HG02938 (cell line): ENCODE measurements around the gene PIGS.
"Not testable (repeated sequence)": the region's sequence is repeated elsewhere in the genome, so short reads cannot be mapped to it uniquely, and the experiment has no call there.

ENCODE experiments used
- ATAC-seq: cut with Tn5 transposase; IDR thresholded peaks from one replicate; pipeline ENCODE4 v1.9.1; 2021; ENCODE audit warnings: mild to moderate bottlenecking, moderate library complexity; ENCODE audit not compliant: unreplicated experiment

Gene PIGS

DNA sequence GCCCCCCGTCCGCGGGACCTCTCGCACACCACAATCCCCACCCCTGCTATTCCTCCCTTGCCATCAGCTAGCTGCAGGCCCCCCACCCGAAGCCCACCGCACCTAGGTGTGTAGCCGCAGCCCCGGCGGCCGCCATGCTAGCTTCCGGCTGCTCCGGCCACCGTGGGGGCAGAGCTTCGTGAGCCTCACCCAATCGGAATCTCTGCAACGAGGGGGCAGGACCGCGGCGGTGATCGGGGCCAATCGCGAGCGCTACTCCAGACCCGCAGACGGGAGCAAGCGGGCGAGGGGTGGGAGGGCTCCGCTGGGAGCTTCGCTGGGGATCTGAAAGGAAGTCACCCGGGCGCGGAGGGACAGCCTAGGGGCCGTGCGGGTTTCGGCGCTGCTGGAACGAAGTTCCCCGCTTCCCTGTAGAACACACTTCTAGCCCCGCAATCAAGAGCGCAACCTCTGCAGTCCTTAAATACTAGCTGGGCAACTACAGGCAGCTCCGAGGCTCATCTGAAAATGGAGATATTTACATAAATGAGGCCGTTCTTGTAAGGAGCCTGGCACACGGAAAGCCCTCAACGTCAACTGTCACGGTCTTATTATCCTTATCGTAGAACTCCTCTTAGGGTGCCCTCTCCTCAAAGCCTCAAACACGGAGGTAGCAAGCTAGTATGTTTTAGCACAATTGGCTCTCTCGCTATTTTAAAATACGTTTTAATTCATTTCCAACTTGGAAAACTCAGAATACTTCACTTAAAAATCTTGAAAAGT is at the start of gene PIGS:
Gene PIGS (minus strand): TSS at position 164 of the 762 bp plus-strand sequence. CDS start 28 bp downstream, at position 136.
- peak; percentile 84 for ATAC-seq

DNA sequence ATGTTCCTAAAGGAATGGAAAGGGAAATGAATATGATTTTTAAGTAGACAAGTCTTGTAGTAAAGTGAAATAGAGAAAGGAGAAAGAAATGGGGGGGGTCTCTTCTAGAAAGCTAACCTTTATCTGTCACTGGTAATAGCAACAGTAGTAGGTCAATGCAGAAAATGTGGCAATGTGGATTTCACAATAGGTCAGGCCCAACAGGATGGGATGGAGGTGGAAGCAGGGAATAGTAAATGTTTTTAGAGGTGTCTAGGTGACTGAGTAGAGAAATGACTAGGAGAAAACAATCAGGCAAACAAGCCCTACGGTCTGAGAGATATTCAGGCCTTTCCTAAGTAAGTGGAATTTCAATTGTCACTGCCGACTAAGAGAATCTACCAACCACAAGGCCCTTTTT is 48.7 kb upstream of the PIGS start:
- ATAC-seq: no peak

DNA sequence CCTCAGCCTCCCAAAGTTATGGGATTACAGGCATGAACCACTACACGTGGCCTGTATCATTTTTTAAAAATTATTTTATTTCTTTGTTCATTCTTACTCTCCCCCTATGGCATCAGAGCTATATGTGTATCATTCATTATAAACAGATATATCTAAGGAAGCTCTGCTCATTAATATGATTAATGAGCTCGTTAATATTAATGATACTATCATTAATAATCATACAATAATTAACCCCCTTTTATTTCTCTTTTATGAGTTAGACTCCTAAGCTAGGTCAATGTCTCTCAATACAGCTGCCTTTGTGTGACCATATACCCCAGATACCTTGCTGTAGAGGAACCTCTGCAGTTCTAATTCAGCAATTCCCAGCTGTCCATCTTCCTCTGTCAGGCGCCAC is 47.1 kb upstream of the PIGS start:
- ATAC-seq: no peak

DNA sequence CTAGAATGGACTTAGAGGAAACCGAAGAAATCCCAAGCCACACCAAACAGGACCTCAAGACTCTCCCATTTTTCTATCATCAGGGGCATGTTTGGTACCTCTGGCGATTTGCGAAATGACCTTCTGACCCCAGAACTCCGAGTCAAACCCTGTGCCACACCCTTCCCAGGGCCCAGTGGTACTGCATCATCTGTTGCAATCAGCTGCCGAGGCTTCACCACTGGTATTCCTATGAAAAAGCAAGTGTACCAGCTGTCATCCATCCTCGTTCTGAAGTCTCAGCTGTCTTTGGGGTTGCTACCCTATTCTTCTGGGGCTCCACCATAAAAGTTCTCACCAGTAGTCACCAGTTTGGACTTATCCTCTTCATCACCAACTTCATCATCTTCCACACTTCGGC is 45.0 kb upstream of the PIGS start:
- ATAC-seq: no peak

DNA sequence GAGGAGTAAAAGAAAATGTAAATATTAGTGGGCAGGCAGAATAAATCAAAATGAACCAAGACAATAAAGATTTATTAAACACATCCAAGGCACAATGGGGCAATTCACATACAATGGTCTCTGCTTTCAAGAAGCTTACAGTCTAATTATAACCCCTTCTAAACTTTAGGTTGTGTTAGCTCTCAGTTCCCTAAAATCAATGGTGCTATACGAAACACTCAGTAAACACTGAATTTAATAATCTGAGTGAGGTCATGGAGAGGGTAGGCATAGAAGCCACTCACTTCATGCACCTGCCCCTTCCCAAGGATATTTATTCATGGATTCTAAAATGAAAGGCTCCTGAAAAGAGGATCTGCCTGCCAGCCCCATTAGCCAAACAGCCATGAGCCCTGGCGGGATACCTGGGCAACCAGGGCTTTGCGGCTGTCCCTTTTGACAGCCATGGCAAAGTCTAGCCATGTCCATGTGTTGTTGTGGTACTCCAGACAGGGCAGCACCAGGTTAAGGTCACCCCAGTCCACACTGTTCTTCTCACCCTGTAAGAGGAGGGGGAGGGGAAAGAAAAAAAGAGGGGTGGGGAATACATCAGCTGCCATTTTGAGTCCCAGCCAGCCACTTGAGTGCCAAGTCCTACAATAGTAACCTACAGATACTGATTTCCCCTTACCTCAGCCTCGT is 44.1 kb upstream of the PIGS start:
- no peak for ATAC-seq

DNA sequence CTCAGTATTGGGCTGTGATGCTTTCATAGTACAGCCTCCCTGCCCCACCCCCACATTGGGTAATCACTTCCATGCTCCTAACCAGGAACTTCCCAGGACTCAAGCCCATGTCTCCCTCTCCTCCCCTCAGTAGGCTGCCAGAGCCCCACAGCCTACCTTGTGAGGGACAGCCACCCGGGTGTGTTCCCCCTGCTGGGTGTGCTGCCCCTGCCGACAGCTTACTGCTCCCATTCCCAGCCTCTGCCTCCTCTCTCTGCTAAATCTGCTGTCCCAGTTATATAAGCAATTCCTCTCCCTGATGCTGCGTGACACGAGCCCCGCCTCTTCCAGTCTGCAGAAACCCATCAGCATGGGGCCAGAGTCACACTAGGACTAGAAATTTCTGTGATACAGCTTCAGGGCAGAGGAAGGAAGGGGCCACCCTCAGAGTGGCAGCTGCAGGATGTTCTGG is 42.6 kb upstream of the PIGS start, which contains the start of gene RSKR:
Gene RSKR (minus strand): TSS at position 255 of the 451 bp plus-strand sequence. CDS start 24 bp downstream, at position 231.
- ATAC-seq: no peak

DNA sequence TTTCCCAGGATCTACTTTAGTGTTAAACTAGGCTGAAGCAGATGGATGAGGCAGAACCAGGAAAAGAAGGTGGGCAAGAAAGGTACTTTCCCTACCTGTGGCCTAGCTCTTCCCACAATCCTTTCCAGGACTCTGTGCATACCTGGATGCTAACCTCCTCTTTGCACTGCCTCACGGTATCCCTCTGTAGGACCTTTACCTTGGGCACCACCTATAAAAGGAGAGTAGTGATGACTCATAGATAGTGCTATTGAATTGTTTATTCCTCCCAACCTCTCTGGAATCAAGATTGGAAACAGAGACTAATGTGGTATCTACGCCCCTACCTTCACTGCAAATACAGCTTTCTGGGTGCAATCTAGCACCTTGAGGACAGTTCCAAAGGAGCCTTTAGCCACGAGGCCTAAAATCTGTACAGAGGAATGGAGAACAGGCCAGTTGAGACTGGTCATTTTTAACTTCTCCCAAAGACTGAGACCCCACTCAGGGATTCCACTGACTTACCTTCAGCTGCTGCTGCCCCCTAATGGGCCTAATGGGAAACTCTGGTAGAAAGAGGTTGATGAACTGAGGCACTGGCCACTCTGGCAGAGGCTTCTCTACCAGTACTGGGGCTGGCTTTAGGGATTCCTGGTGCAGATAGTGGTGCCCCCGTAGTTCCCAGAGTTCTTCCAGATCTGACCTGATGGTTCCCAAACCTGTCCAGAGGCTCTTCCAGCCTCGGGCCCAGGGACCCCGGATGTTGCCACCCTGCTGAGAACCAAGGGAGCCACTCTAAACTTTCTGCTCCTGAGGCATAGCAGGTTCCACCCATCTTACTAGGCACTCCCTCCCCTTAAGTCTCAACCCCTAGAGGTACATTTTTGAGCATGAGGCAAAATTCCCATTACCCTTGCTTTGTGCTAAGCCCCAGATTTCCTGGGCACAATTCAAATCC is 41.9 kb upstream of the PIGS start:
- ATAC-seq: no peak

DNA sequence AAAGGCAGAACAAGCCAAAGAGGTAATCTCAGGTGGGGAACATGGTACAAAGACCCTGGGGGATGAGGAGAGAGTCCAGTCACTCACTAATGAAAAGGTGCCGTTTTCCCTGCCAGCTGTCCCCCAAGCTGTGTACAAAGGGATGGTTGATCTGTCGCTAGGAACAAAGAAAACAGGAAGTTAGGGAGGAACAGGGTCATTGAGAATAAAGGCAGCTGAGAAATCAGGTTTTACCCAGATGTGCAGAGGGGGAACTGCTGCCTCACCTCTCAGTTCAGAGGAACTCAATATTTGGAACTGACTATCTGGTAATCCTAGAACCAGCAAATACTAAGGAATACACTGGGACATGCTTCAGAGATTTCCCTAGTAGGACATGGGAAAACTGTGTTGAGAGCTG is 41.2 kb upstream of the PIGS start:
- ATAC-seq: no peak

DNA sequence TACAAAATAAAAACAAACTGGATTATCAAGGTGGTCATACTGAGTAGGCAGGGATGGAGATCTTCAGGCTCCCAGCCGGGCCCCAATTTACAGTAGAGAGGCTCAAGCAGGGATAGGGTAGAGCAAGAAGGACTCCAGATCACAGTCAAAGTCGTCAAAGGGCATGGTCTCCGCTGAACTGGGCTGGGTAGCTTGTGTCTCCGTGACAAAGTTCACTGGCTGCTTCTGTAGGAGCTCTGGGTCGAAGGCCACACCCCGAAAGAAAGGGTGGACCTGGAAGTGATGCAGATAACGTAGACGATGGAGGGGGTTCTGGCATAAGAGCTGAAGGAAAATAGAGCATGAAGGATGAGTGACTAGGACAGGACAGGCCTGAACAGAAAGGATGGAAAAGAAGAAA is 39.1 kb upstream of the PIGS start:
- no peak for ATAC-seq

DNA sequence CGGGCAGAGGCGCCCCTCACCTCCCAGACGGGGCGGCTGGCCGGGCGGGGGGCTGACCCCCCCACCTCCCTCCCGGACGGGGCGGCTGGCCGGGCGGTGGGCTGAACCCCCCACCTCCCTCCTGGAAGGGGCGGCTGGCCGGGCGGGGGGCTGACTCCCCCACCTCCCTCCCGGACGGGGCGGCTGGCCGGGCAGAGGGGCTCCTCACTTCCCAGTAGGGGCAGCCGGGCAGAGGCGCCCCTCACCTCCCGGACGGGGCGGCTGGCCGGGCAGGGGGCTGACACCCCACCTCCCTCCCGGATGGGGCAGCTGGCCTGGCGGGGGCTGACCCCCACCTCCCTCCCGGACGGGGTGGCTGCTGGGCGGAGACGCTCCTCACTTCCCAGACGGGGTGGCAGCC is 32.7 kb upstream of the PIGS start:
- ATAC-seq: not testable (repeated sequence)

DNA sequence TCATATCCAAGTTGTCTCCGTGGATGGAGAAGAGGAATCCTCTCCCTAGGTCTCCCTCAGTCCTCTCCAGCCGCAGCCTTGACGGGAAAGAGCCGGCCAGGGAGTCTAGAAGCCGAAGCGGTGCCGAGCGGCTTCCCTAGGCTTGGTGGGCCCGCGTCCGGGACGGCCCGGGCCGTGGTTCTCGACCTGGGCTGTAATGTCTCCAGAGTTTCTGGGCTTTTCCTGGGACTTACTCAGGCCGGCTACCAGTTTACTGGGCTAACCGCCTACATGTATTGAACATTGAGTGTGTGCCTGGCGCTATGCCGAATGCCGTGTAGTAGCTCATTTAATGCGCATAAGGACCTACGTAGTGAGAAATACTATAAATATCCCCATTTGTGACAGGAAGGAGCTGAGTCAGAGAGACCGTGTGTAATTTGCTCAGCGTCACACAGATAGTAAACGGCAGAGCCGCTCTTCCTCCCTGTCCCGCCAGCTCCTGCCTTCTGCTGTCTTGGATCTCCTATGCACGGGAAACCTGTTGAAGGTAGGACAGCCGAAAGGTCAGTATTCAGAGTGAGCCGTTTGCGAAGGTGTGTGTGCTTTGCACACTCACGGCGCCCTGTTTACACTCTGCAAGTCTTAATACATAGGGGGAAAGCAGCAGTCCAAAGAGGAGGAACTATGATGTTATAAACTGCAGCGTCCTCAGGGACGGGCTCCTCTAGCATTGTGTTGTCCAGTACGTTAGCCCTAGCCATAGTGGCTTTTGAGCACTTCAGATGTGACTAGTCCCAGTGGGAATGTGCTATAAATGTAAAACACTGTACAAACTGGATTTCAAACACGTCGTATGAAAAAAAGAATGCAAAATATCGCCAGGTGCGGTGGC is 28.2 kb upstream of the PIGS start:
- peak; percentile 37 for ATAC-seq

DNA sequence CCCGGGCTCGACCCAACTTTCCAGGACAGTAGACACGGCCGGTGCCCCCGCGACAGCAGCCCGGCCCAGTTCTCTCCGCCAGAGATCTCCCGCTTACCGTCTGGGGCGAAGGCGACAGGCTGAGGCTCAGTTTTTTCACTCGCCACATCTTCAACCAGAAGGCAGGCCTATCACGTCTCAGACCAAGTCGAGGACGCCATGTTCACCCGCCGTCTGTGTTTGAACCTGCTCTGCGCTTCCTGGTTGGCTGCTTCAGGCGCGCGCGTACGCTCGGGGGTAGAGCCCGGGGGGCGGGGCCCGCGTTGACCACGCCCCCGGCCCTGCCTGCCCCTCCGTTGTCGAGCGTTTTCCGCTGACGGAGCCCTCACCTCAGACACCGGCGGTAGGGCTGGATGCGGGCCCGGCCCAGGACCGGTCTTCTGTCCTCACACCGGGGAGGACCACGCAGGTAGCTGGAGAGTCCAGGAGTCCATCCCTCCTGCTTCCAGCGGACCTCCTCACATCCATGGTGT is 27.5 kb upstream of the PIGS start, which contains the start of gene SPAG5:
Gene SPAG5 (minus strand): TSS at position 227 of the 512 bp plus-strand sequence. CDS start 79 bp downstream, at position 148.
- peak; percentile 74 for ATAC-seq

DNA sequence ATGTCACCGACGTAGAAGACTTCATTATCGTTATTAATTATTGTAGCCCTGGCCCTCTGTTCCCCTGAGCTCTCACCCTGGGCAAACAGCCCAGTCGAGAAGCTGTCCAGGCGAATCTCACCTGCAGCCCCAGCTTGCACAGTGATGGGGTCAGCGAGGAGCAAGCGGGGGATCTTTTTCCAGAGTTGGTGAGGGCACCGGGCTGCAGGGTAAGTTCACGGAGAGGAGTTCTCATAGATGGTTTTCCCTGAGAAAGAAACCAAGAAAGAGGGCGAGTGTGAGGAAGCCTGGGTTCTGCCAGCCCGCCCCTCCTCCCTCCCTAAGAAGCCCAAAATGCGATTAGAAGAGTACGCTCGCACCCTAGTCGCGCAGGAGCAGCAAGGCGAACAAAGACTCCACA is 27.1 kb upstream of the PIGS start:
- peak; percentile 5 for ATAC-seq

DNA sequence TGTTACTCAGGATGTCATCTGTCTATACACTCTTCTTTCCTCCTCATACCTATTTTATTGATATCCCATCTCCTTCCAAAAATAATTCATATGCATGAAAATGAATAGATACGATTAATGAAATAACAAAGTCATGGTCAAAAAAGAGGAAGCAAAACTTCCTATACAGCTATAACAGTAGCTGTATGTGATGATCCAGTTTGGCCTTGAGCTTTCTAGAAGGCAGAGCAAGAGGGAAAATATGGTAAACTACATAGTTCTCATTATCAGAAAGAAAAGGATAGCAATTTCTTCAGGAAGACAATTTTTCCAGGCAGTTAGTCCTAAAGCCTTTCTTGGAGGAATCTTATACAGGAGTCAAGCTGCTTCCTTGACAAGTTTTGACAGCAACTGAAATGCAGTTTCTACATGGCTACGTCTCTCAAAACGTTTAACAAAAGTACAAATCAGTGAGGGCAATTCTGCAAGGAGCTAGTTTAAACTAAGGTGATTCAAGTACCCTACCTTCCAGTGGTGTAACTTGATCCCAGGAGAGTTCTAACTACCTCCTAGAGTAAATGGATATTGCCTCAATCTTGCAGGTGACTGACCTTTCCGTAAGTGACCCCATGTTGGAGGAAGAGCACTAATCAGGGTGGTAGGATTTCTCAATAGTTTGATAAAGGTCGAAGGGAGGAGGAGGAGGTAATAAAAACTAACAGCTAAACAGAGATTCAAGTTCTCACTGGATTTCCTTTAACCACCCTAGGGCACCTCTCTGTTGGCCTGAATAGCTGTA is 26.5 kb upstream of the PIGS start:
- ATAC-seq: no peak

DNA sequence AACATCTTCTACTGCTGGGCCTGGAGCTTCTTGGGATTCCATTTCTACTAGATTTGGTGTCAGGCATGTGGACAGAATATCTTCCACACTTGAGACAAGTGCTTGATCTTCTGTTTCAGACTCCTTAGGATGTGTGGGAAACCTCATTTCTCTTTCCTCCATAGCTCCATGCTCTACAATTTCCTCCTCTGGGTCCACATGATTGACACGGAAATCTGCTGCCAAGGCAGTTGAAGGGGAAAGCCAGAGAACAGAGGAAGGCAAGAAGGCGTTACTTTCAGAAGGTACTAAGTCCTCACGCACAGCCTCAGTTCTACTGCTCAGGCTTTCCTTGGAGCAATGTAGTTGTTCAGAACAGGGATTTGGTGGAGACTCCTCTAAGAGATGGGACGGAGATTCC is 20.9 kb upstream of the PIGS start:
- ATAC-seq: no peak

DNA sequence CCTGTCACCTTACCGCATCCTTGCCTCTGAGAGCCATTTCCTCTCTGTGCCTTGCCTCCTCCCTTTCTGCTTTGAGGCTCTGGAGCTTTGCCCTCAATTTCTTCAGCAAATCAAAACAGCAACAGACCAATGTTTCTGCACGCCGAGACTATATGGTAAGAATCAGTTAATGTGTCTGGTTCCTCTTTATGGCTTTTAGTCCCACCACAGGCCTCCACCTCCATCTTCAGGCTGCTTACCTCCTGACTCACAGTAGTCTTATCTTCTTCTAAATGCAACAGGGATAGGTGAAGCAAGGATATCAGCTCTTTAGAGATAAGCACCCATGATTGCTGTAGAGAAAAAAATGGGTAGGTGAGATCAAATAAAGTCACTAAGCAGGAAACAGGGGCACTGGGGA is 14.5 kb upstream of the PIGS start:
- no peak for ATAC-seq

DNA sequence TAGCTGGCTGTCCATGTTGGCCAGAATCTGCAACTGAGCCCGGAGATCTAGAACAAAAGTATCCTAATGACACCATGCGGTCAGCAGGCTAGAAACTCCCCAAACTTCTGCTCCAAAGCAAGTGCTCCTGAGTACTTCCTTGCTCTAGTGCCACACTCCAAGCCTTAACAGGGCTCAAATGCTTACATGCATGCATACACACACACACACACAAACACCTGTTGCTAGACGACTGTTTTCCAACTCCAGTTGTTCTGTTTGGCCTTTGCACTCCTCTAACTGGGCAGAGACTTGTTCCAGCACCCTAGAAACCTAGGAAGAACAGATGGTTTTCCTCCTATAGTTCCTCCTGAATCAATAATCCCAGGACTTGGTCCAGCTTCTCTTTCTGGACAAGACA is 13.1 kb upstream of the PIGS start:
- no peak for ATAC-seq

DNA sequence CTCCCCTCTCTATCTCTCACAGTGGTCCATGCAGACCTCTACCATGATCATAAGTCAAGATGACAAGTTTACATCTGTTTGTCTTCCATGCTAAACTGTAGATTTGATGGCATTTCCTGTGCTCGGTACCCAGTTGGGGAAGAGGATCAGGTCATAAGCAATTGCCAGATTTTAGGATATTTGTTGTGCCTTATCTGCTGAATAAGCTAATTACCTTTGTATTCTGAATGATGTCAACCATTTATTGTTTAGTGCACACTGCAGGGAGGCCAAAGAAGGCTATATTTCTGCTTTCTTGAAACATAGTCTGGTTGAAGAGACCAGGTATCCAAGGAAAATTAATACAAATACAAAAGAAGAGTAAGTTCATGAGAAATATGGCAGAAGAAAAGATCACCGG is 11.2 kb upstream of the PIGS start:
- ATAC-seq: no peak

DNA sequence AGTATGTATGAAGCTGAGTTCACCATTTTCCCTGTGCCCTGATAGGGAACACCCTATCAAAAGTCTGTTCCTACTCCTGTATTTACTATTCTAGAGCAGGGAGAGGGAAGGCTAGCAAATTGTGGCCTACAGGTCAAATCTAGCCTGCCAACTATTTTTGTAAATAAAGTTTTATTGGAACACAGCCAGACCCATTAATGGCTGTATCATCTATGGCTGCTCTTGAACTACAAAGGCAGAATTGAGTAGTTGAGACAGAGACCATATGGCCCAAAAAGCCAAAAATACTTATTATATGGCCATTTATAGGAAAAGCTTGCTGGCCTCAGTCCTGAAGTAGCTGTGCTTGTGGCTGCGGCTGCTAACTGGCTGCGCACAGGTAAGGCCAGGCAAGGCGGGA is 9.6 kb upstream of the PIGS start:
- ATAC-seq: no peak
